ENCODE data around the gene HOXD10.

The HOXD10 gene

GRCh38 chr2:176115883-176116813 is at the start of gene HOXD10:
Gene HOXD10, plus strand, starts transcription at chr2:176116778. Its CDS starts 56 bp downstream, at chr2:176116834.
- DNase-seq, result no peak

GRCh38 chr2:176067589-176068418 is 48.8 kb upstream of the HOXD10 start:
- DNase-seq, result no peak

- DNase-seq, result no peak
These were observed 48.2 kb upstream of the HOXD10 start for GRCh38 chr2:176068419-176068832.

- DNase-seq, result no peak
These were observed 45.0 kb upstream of the HOXD10 start for GRCh38 chr2:176071330-176072291.

- no peak for DNase-seq
These were observed 44.3 kb upstream of the HOXD10 start for GRCh38 chr2:176072292-176072669.

- no peak for DNase-seq
These were observed 43.4 kb upstream of the HOXD10 start for GRCh38 chr2:176072951-176073904.

- no peak for DNase-seq
These were observed 41.6 kb upstream of the HOXD10 start for GRCh38 chr2:176074919-176075425.

GRCh38 chr2:176075481-176075880 is 41.1 kb upstream of the HOXD10 start:
- no peak for DNase-seq

- DNase-seq, result no peak
These were observed 40.5 kb upstream of the HOXD10 start for GRCh38 chr2:176076063-176076462.

GRCh38 chr2:176076796-176077195 is 39.8 kb upstream of the HOXD10 start:
- no peak for DNase-seq

GRCh38 chr2:176078541-176079284 is 37.9 kb upstream of the HOXD10 start:
- no peak for DNase-seq

- no peak for DNase-seq
These were observed 37.2 kb upstream of the HOXD10 start for GRCh38 chr2:176079285-176079830.

GRCh38 chr2:176079831-176080539 is 36.6 kb upstream of the HOXD10 start:
- DNase-seq, result no peak

- DNase-seq, result no peak
These were observed 35.8 kb upstream of the HOXD10 start for GRCh38 chr2:176080540-176081375.

- no peak for DNase-seq
These were observed 35.2 kb upstream of the HOXD10 start for GRCh38 chr2:176081376-176081836.

GRCh38 chr2:176081837-176082524 is 34.6 kb upstream of the HOXD10 start:
- no peak for DNase-seq

GRCh38 chr2:176082525-176082823 is 34.1 kb upstream of the HOXD10 start:
- no peak for DNase-seq
